HepG2 (cell line): ENCODE data around the gene RAB35. TPM values are rescaled to one million over a fixed set of nuclear protein-coding genes. Genes with fewer than 3 reads are reported as not detected.

Experiments used
- ATAC-seq: fragments of 200-7000 bp; cut with Tn5 transposase; 3 replicates; pipeline ENCODE4 v1.9.1; 2020; ENCODE audit warnings: mild to moderate bottlenecking, moderate library complexity
- BruUV-seq: library from RNA; stranded (reverse); fragments of 400-500 nt; replicated peaks from 2 replicates; lab custom pipeline; 2021; lab: Mats Ljungman, UMichigan
- CTCF ChIA-PET: fragments of 300-600 bp; formaldehyde crosslinking; extraction: SDS; loops from one replicate; lab custom pipeline; 2021; ENCODE audit warnings: low total read pairs, inconsistent platforms, low intra/inter-chr PET ratio; lab: Yijun Ruan, JAX
- POLR2A ChIA-PET: fragments of 350-600 bp; sonication (Branson Sonifier 250); formaldehyde crosslinking; loops from one replicate; lab custom pipeline; 2020; ENCODE audit warnings: antibody characterized with exemption, inconsistent platforms; lab: Yijun Ruan, JAX
- DNase-seq: peaks from one replicate; pipeline ENCODE4 v3.0.0-alpha.2; 2015; ENCODE audit warnings: low spot score
- FAIRE-seq: peaks from 3 replicates; lab custom pipeline; 2011; peaks lifted over from hg19 to GRCh38; lab: Jason Lieb, UNC
- H2AFZ ChIP-seq: one replicate; pipeline ENCODE4 v1.6.1; 2011; ENCODE audit warnings: low read length, inconsistent platforms
- H3K27ac ChIP-seq: fragments of 300-600 bp; 3 replicates; pipeline ENCODE4 v1.8.0; 2011; ENCODE audit warnings: mixed run types, mild to moderate bottlenecking, mixed read lengths, low read length, inconsistent platforms; ENCODE audit not compliant: insufficient read depth; ENCODE audit errors: extremely low read length
- H3K27me3 ChIP-seq, 2 experiments: fragments of 200-600 bp in 1 of 2; 2 replicates in 1 of 2; 3 replicates in 1 of 2; pipeline versions ENCODE4 v1.6.0 to v1.8.0; 2011; ENCODE audit warnings: low read length in 2 of 2, mild to moderate bottlenecking in 2 of 2, moderate library complexity in 2 of 2, inconsistent platforms in 1 of 2; ENCODE audit not compliant: insufficient read depth in 2 of 2, control insufficient read depth in 1 of 2
- H3K36me3 ChIP-seq, 2 experiments: fragments of 200-600 bp in 1 of 2; replicated peaks in 1 of 2; 2 replicates in 1 of 2; 3 replicates in 1 of 2; pipeline versions ENCODE4 v1.5.1 to v1.8.0; 2011; ENCODE audit warnings: low read length in 2 of 2, inconsistent platforms in 1 of 2; ENCODE audit not compliant: insufficient read depth in 2 of 2, control insufficient read depth in 1 of 2
- H3K4me1 ChIP-seq: 2 replicates; pipeline ENCODE4 v1.5.1; 2012; ENCODE audit warnings: low read length, inconsistent platforms; ENCODE audit not compliant: insufficient read depth
- H3K4me2 ChIP-seq: 2 replicates; pipeline ENCODE4 v1.6.0; 2011; ENCODE audit warnings: low read depth, low read length, inconsistent platforms
- H3K4me3 ChIP-seq, 3 experiments: fragments of 200-600 bp in 1 of 3; sonication (generic), shearing (Covaris generic) in 1 of 3; replicated peaks in 1 of 3; 2 replicates each; pipeline ENCODE4 v1.5.1; 2011 to 2016; ENCODE audit warnings: low read length in 3 of 3, inconsistent platforms in 2 of 3, low read depth in 2 of 3, mild to moderate bottlenecking in 2 of 3, control low read depth in 1 of 3, mixed read lengths in 1 of 3; ENCODE audit not compliant: insufficient read depth in 1 of 3
- H3K79me2 ChIP-seq: one replicate; pipeline ENCODE4 v1.6.1; 2011; ENCODE audit warnings: low read length, inconsistent platforms; ENCODE audit not compliant: insufficient read depth
- H3K9ac ChIP-seq: 2 replicates; pipeline ENCODE4 v1.6.0; 2011; ENCODE audit warnings: mild to moderate bottlenecking, low read depth, low read length, inconsistent platforms; ENCODE audit not compliant: insufficient read depth
- H3K9me3 ChIP-seq: 2 replicates; pipeline ENCODE4 v1.5.1; 2012; ENCODE audit warnings: mild to moderate bottlenecking, low read length
- H4K20me1 ChIP-seq: 2 replicates; pipeline ENCODE4 v1.6.0; 2011; ENCODE audit warnings: inconsistent platforms, mild to moderate bottlenecking, low read length, moderate library complexity; ENCODE audit not compliant: insufficient read depth
- POGZ ChIP-seq: sonication (generic); formaldehyde crosslinking; IDR thresholded peaks from 2 replicates; pipeline ENCODE4 v1.4.0; 2020; ENCODE audit warnings: mild to moderate bottlenecking, missing genetic modification reagents
- RBFOX2 ChIP-seq: fragments of 200-400 bp; formaldehyde crosslinking; IDR thresholded peaks from 2 replicates; pipeline ENCODE4 v1.6.1; 2017; ENCODE audit warnings: low read depth, mild to moderate bottlenecking, low read length
- ZBTB40 ChIP-seq, 2 experiments: fragments of 450-650 bp in 1 of 2; sonication (generic) in 1 of 2; formaldehyde crosslinking in 1 of 2; IDR thresholded peaks; 2 replicates each; pipeline versions ENCODE4 v1.6.1 to v1.8.0; 2016 to 2022; ENCODE audit warnings: antibody characterized with exemption in 1 of 2, mild to moderate bottlenecking in 1 of 2, missing genetic modification reagents in 1 of 2
- ZNF496 ChIP-seq: sonication (generic); formaldehyde crosslinking; IDR thresholded peaks from 2 replicates; pipeline ENCODE4 v1.8.1; 2023; ENCODE audit warnings: mild to moderate bottlenecking, moderate library complexity, missing genetic modification reagents; ENCODE audit not compliant: insufficient replicate concordance
- WGBS: methylation state at CpG from one replicate; pipeline ENCODE4 v1.1.6; 2017; ENCODE audit warnings: low lambda C conversion rate; 5-methylcytosine and 5-hydroxymethylcytosine counted together
- in situ Hi-C: cut with HindIII; loops from 2 replicates; pipeline ENCODE4 v1.10.0; 2017; ENCODE audit warnings: low pct_unique_long_range_greater_than_20kb; ENCODE audit not compliant: extremely low pct_ligation_motif_present
- intact Hi-C: fragments of 100-400 bp; cut with micrococcal nuclease; formaldehyde crosslinking; loops from one replicate; pipeline ENCODE4 v1.10.0; 2022; ENCODE audit not compliant: unreplicated experiment
- polyA plus RNA-seq, 8 experiments: library from polyadenylated mRNA; depleted of rRNA in 3 of 8; stranded (reverse) in 7 of 8; unstranded in 1 of 8; fragments of >200 nt; fragmentation: Illumina TruSeq in 4 of 8; extraction: Trizol in 4 of 8; gene quantifications; 2 replicates each; pipeline versions ENCODE4 v1.2.1 to v1.2.3, GENCODE V29; 2011 to 2016; ENCODE audit warnings: low read depth in 4 of 8, missing spikeins in 1 of 8, mixed read lengths in 1 of 8; ENCODE audit not compliant: insufficient read depth in 1 of 8
- total RNA-seq, 5 experiments: library from RNA; depleted of rRNA; stranded (reverse); fragments of >200 nt; fragmentation: Illumina TruSeq; extraction: Trizol; gene quantifications; 2 replicates each; pipeline ENCODE4 v1.2.3, GENCODE V29; 2016; ENCODE audit warnings: low read depth in 1 of 5

The RAB35 gene
- total and polyA plus RNA-seq, 2 of the 13 experiments (the other 11 are each of a cell fraction or from before 2014, with no cell fraction given), result 25.2 to 29.1 TPM

- no TSS peak for BruUV-seq
- Histone ChIP-seq H3K4me3 (no peak overlapping the region), H3K79me2 (peaks cover 25% of the 10 kb centered on the region), H2AFZ (no peak overlapping the region), H4K20me1 (peaks cover 12% of the 10 kb centered on the region; the same call in 1 of the 2 replicates), H3K4me1 (no peaks in the 10 kb centered on the region), H3K36me3 (peaks cover 25 to 60% of the 10 kb centered on the region in 2 experiments; a peak in 4 of 5 replicates), H3K4me2 (no peak overlapping the region), H3K27me3 (no peaks in the 10 kb centered on the region), H3K9ac (no peak overlapping the region), H3K9me3 (no peaks in the 10 kb centered on the region), H3K27ac (no peak overlapping the region)
- POLR2A ChIA-PET, result no interaction called here
- intact Hi-C loops (no loop called here), in situ Hi-C loops (no loop called here)
- 94% methylated on average over 16 of the region's 30 CpGs for WGBS
- ATAC-seq, result no peak
- FAIRE-seq, result no peak
- TF ChIP-seq RBFOX2, result 0 out of 2 replicates have a peak, but pooled peaks have one; percentile 4
- no peak for TF ChIP-seq ZBTB40 (IDR thresholded peaks at IDR 0.05)
- no peak for TF ChIP-seq ZBTB40 (CRISPR knock-in tag; IDR thresholded peaks at IDR 0.05)
- TF ChIP-seq ZNF496, result no peak
- TF ChIP-seq POGZ (CRISPR knock-in tag), result no peak
- CTCF ChIA-PET, result no interaction called here
- DNase-seq, result no peak
Measured at GRCh38 chr12:120102189-120103043, 14.1 kb downstream of the RAB35 start.
